ENCODE data around the gene MPDU1. TPM values are rescaled to one million over a fixed set of nuclear protein-coding genes. Genes with fewer than 3 reads are reported as not detected.

Gene MPDU1
- total RNA-seq, 1 experiment from 2014 or later: 73.1 TPM

GRCh38 chr17:7590743-7591142, 7.1 kb downstream of the MPDU1 start:
- Histone ChIP-seq H2AK5ac (ENCODE audit: insufficient read length, low read length) (no peak overlapping the region), H2BK5ac (ENCODE audit: insufficient read length, low read length) (no peak overlapping the region), H4K91ac (ENCODE audit: insufficient read length, low read depth, low read length) (no peak overlapping the region), H2BK12ac (ENCODE audit: insufficient read length, low read depth, low read length) (no peak overlapping the region), H2BK120ac (ENCODE audit: low read depth, low read length, poor library complexity, severe bottlenecking) (peak overlapping the region; percentile 8), H4K8ac (replicated peaks; ENCODE audit: insufficient read length, low read depth, low read length) (no peak overlapping the region), H4K5ac (ENCODE audit: insufficient read length, low read depth, low read length) (no peak overlapping the region), H3K18ac (ENCODE audit: insufficient read length, low read depth, low read length) (peak overlapping the region; percentile 51), H3K27me3 (ENCODE audit: insufficient read depth, low read length) (no peaks in the 10 kb centered on the region), H3K56ac (ENCODE audit: insufficient read length, low read depth, low read length) (no peak overlapping the region), H3K9me3 (ENCODE audit: control insufficient read depth, low read depth, low read length) (no peaks in the 10 kb centered on the region), H3K23me2 (ENCODE audit: insufficient read length, low read depth, low read length, poor library complexity, severe bottlenecking) (peaks cover 10% of the 10 kb centered on the region), H3K4ac (ENCODE audit: low read depth, low read length) (no peak overlapping the region), H3K4me2 (ENCODE audit: insufficient read depth, insufficient read length, low read length) (no peak overlapping the region), H2AFZ (ENCODE audit: low read length) (no peak overlapping the region), H3K14ac (ENCODE audit: insufficient read depth, low read length) (peak overlapping the region; percentile 48), H2BK15ac (ENCODE audit: low read depth, low read length) (no peak overlapping the region), H3K9ac (ENCODE audit: extremely low read depth, insufficient read length, low read length) (no peak overlapping the region), H3K4me1 (ENCODE audit: insufficient read depth, low read length) (no peaks in the 10 kb centered on the region; the same call in 1 of the 2 replicates), H3T11ph (ENCODE audit: low read length) (no peak overlapping the region), H4K20me1 (ENCODE audit: control insufficient read depth, insufficient read depth, insufficient read length) (no peaks in the 10 kb centered on the region), H3K27ac (ENCODE audit: insufficient read length, low read depth, low read length) (no peak overlapping the region), H2BK20ac (ENCODE audit: low read depth, low read length, poor library complexity, severe bottlenecking) (no peak overlapping the region), H3K23ac (ENCODE audit: insufficient read length, low read depth, low read length) (no peak overlapping the region), H3K79me1 (ENCODE audit: insufficient read depth, low read depth, low read length, poor library complexity, severe bottlenecking) (no peaks in the 10 kb centered on the region), H3K79me2 (ENCODE audit: insufficient read depth, low read length) (no peaks in the 10 kb centered on the region)
- peak overlapping the region; percentile 5 to 6; a peak in 4 of 5 replicates for H3K4me3 Mint-ChIP-seq
- no peak for TF ChIP-seq CTCF (conservative IDR thresholded peaks at IDR 0.05)
- H3K27ac Mint-ChIP-seq: peak overlapping the region; percentile 74 to 98 (median 85); a peak in 6 of 7 replicates
- H3K36me3 Mint-ChIP-seq (ENCODE audit: insufficient read depth in 1 of 3, low read depth in 3 of 3): peaks cover 32 to 68% (median 61%) of the 10 kb centered on the region in 3 experiments
- H3K4me1 Mint-ChIP-seq: peaks cover 21 to 49% of the 10 kb centered on the region in 2 experiments
- H3K9me3 Mint-ChIP-seq: no peaks in the 10 kb centered on the region
- H3K27me3 Mint-ChIP-seq (ENCODE audit: low read depth): no peaks in the 10 kb centered on the region
- peak; percentile 86 for DNase-seq
- no CpG with 5 or more reads among the region's 4 CpGs for WGBS (ENCODE audit: extremely low coverage, insufficient read length, low lambda C conversion rate)
